Keratinocyte (primary cell): ENCODE measurements around the gene BTLA. TPM values are rescaled to one million over a fixed set of nuclear protein-coding genes. Genes with fewer than 3 reads are reported as not detected.

Experiments
- DNase-seq: peaks from one replicate; pipeline ENCODE4 v3.0.0-alpha.2; 2011; ENCODE audit warnings: low read depth, missing footprints, low spot score
- FAIRE-seq: peaks from 2 replicates; lab custom pipeline; 2011; peaks lifted over from hg19 to GRCh38; lab: Jason Lieb, UNC
- H2AFZ ChIP-seq: 2 replicates; pipeline ENCODE4 v1.6.0; 2012; ENCODE audit warnings: low read length, control low read depth, inconsistent platforms; ENCODE audit not compliant: control insufficient read depth
- H3K27ac ChIP-seq: 2 replicates; pipeline ENCODE4 v1.5.1; 2011; ENCODE audit warnings: low read length; ENCODE audit not compliant: control insufficient read depth, insufficient read depth
- H3K27me3 ChIP-seq: 3 replicates; pipeline ENCODE4 v1.6.0; 2011; ENCODE audit warnings: low read length; ENCODE audit not compliant: control insufficient read depth, insufficient read depth; ENCODE audit errors: extremely low read depth
- H3K36me3 ChIP-seq, 2 experiments: 2 replicates in 1 of 2; 3 replicates in 1 of 2; pipeline ENCODE4 v1.5.1; 2011; ENCODE audit warnings: low read length in 2 of 2, mild to moderate bottlenecking in 1 of 2; ENCODE audit not compliant: control insufficient read depth in 2 of 2, insufficient read depth in 2 of 2; ENCODE audit errors: extremely low read depth in 1 of 2
- H3K4me1 ChIP-seq: 3 replicates; pipeline ENCODE4 v1.5.1; 2011; ENCODE audit warnings: low read length; ENCODE audit not compliant: control insufficient read depth, insufficient read depth; ENCODE audit errors: extremely low read depth
- H3K4me2 ChIP-seq: 3 replicates; pipeline ENCODE4 v1.6.0; 2011; ENCODE audit warnings: low read depth, low read length; ENCODE audit not compliant: control insufficient read depth, insufficient read depth; ENCODE audit errors: extremely low read depth
- H3K4me3 ChIP-seq, 3 experiments: fragments of 200-600 bp in 1 of 3; sonication (generic) in 1 of 3; 2 replicates in 2 of 3; 3 replicates in 1 of 3; pipeline ENCODE4 v1.5.1; 2011 to 2016; ENCODE audit warnings: low read length in 3 of 3, mild to moderate bottlenecking in 3 of 3, control low read depth in 2 of 3, inconsistent platforms in 1 of 3, low read depth in 1 of 3, mixed read lengths in 1 of 3, mixed run types in 1 of 3, moderate library complexity in 1 of 3; ENCODE audit not compliant: control insufficient read depth in 2 of 3, insufficient read depth in 2 of 3; ENCODE audit errors: extremely low read depth in 1 of 3
- H3K79me2 ChIP-seq: 2 replicates; pipeline ENCODE4 v1.6.0; 2012; ENCODE audit warnings: low read length; ENCODE audit not compliant: control insufficient read depth, insufficient read depth
- H3K9ac ChIP-seq: 3 replicates; pipeline ENCODE4 v1.6.0; 2011; ENCODE audit warnings: low read length; ENCODE audit not compliant: control insufficient read depth, insufficient read depth; ENCODE audit errors: extremely low read depth
- H3K9me1 ChIP-seq: 3 replicates; pipeline ENCODE4 v1.6.0; 2011; ENCODE audit warnings: low read length; ENCODE audit not compliant: control insufficient read depth, insufficient read depth; ENCODE audit errors: extremely low read depth
- H3K9me3 ChIP-seq: 2 replicates; pipeline ENCODE4 v1.5.1; 2012; ENCODE audit warnings: low read depth, low read length; ENCODE audit not compliant: control insufficient read depth
- H4K20me1 ChIP-seq: 3 replicates; pipeline ENCODE4 v1.6.0; 2011; ENCODE audit warnings: low read length; ENCODE audit not compliant: control insufficient read depth, insufficient read depth; ENCODE audit errors: extremely low read depth
- EZH2 ChIP-seq: IDR thresholded peaks from one replicate; pipeline ENCODE4 v1.6.1; 2012; ENCODE audit warnings: inconsistent platforms, mild to moderate bottlenecking, low read length, moderate library complexity
- dilution Hi-C: fragments of 300-500 bp; cut with MboI; formaldehyde crosslinking; loops from one replicate; pipeline ENCODE4 v1.7.0; 2020; ENCODE audit warnings: low sequenced_read_pairs; ENCODE audit not compliant: extremely low pct_ligation_motif_present
- polyA plus RNA-seq, 5 experiments: library from polyadenylated mRNA; depleted of rRNA in 3 of 5; stranded (reverse) in 3 of 5; stranded (forward) in 1 of 5; unstranded in 1 of 5; fragments of >200 nt; gene quantifications; 1 replicate in 1 of 5; 2 replicates in 3 of 5; 3 replicates in 1 of 5; pipeline versions ENCODE4 v1.2.1 to v1.2.3, GENCODE V29; 2011 to 2012; ENCODE audit warnings: missing spikeins in 2 of 5, low read depth in 1 of 5, low replicate concordance in 1 of 5
- TF ChIP-seq, protein P1 (sequence below), 3 experiments: IDR thresholded peaks in 1 of 3; conservative IDR thresholded peaks in 1 of 3; optimal IDR thresholded peaks in 1 of 3; 2 replicates in 2 of 3; 3 replicates in 1 of 3; pipeline versions ENCODE3 to v1.5.1; 2011; ENCODE audit warnings: low read length in 3 of 3, mild to moderate bottlenecking in 3 of 3, moderate library complexity in 2 of 3, control low read depth in 1 of 3, inconsistent platforms in 1 of 3; ENCODE audit not compliant: insufficient read depth in 2 of 3; ENCODE audit errors: extremely low read depth in 1 of 3

BTLA gene
- polyA plus RNA-seq, 1 donor (not counting 4 experiments of a cell fraction or from before 2014, with no cell fraction given) = 0.08 TPM

DNA sequence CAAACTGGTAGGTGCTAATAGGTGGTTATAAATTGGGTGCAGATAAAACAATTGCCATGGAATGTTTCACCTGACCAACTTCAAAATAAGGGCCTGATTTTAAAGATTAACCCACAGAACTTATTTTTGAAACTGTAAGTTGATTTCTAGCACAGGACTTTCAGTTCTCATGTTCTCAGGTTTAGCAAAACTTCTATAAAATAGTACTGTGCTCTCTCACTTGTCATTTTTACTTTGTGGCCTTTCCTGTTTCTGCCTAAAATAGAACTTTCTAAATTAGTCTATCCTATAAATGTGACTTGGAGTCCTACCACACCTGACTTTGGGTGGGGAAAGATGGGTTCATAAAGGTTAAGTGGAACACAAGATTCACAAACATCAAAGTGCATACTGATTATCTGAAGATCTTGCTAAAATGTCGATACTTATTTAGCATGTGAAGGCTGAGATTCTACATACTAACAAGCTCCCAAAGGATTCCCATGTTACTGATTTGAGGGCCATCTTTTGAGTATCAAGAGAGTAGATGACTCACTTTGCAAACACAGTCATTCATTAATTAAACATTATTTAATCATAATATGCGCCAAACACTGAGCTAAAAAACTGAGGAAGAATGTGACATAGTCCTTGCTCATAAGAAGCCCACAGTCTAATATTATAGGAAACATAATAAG lies 38.6 kb downstream of the BTLA start:
- dilution Hi-C loops = no loop called here
- no peaks in the 10 kb centered on the region for H4K20me1 ChIP-seq

DNA sequence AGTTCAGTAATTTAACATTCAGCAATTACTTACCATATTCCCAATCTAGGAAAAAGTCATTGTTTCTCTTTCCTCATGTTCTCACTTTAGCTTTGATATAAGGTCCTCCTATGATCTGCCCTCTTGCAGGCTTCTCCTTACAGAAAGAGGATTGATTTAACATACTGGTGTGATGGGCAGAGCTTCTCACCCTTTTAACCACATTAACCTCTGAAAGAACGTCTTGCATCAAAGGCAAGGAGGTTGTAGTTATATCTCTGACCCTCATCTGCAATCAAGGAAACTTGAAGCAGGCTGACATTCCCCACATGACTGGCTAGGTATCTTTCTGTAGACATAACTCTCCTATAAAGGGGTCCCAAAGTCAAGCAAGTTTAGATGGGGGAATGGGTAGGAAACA lies 39.5 kb downstream of the BTLA start:
- Histone ChIP-seq H3K27ac (no peak overlapping the region), H3K9ac (no peak overlapping the region), H3K4me2 (no peak overlapping the region), H2AFZ (no peak overlapping the region), H3K4me3 (no peak overlapping the region), H3K4me1 (no peaks in the 10 kb centered on the region), H4K20me1 (no peaks in the 10 kb centered on the region), H3K27me3 (no peaks in the 10 kb centered on the region), H3K9me3 (no peaks in the 10 kb centered on the region), H3K36me3 (no peaks in the 10 kb centered on the region), H3K9me1 (no peaks in the 10 kb centered on the region), H3K79me2 (no peaks in the 10 kb centered on the region)
- dilution Hi-C loops = no loop called here
- DNase-seq = no peak
- no peak for TF ChIP-seq EZH2
- FAIRE-seq = no peak

More for the DNA sequence above, 38.6 kb downstream of the BTLA start:
- no peak for DNase-seq
- Histone ChIP-seq H3K9ac (no peak overlapping the region), H3K79me2 (no peaks in the 10 kb centered on the region), H3K9me3 (no peaks in the 10 kb centered on the region), H3K4me3 (no peak overlapping the region), H3K4me2 (no peak overlapping the region), H2AFZ (no peak overlapping the region), H3K27me3 (no peaks in the 10 kb centered on the region), H3K36me3 (no peaks in the 10 kb centered on the region), H3K4me1 (no peaks in the 10 kb centered on the region), H3K9me1 (no peaks in the 10 kb centered on the region), H3K27ac (no peak overlapping the region)
- no peak for FAIRE-seq
- TF ChIP-seq EZH2 = no peak
- TF ChIP-seq, protein P1, sequence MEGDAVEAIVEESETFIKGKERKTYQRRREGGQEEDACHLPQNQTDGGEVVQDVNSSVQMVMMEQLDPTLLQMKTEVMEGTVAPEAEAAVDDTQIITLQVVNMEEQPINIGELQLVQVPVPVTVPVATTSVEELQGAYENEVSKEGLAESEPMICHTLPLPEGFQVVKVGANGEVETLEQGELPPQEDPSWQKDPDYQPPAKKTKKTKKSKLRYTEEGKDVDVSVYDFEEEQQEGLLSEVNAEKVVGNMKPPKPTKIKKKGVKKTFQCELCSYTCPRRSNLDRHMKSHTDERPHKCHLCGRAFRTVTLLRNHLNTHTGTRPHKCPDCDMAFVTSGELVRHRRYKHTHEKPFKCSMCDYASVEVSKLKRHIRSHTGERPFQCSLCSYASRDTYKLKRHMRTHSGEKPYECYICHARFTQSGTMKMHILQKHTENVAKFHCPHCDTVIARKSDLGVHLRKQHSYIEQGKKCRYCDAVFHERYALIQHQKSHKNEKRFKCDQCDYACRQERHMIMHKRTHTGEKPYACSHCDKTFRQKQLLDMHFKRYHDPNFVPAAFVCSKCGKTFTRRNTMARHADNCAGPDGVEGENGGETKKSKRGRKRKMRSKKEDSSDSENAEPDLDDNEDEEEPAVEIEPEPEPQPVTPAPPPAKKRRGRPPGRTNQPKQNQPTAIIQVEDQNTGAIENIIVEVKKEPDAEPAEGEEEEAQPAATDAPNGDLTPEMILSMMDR (optimal IDR thresholded peaks at IDR 0.05 in 1 of 3, IDR thresholded peaks at IDR 0.05 in 1 of 3, conservative IDR thresholded peaks at IDR 0.05 in 1 of 3; ENCODE audit: extremely low read depth in 1 of 3, insufficient read depth in 2 of 3, low read length in 3 of 3) = no peak

DNA sequence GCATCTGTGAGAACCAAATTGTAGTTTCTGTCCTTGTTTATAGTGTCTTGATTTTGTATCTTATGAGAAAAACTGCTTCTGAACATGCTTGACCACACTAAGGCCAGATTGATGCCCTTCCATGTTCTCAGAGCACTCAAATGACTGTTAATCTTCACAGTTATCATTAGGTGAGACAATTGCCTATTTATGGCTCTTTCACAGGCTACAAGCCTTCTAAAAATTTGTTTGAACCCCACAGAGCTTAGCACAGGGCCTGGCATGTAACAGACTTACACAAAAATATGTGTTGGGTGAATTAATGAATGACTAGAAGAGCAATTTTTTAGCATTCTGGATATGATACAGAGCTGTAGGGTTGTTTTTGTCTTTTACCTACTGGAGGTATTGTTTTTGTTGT lies 43.1 kb downstream of the BTLA start:
- H3K9me1 ChIP-seq = no peaks in the 10 kb centered on the region
- DNase-seq (no peak), FAIRE-seq (no peak)
- H3K4me1 ChIP-seq = no peaks in the 10 kb centered on the region
- H4K20me1 ChIP-seq = no peaks in the 10 kb centered on the region
- H3K9me3 ChIP-seq = no peaks in the 10 kb centered on the region
- no peak overlapping the region for H3K4me2 ChIP-seq
- TF ChIP-seq, protein P1 (optimal IDR thresholded peaks at IDR 0.05 in 1 of 3, IDR thresholded peaks at IDR 0.05 in 1 of 3, conservative IDR thresholded peaks at IDR 0.05 in 1 of 3; ENCODE audit: extremely low read depth in 1 of 3, insufficient read depth in 2 of 3, low read length in 3 of 3) = no peak
- no peak for TF ChIP-seq EZH2
- no peak overlapping the region for H2AFZ ChIP-seq
- dilution Hi-C loops = no loop called here
- H3K27ac ChIP-seq = no peak overlapping the region
- no peaks in the 10 kb centered on the region for H3K79me2 ChIP-seq
- H3K36me3 ChIP-seq = no peaks in the 10 kb centered on the region
- H3K27me3 ChIP-seq = no peaks in the 10 kb centered on the region
- H3K4me3 ChIP-seq = no peak overlapping the region
- H3K9ac ChIP-seq = no peak overlapping the region
